HG03135 (cell line): Measurements from ENCODE around the gene RASA1.
"Not testable (repeated sequence)": the region's sequence is repeated elsewhere in the genome, so short reads cannot be mapped to it uniquely, and the experiment has no call there.

ENCODE experiments used
- ATAC-seq: cut with Tn5 transposase; IDR thresholded peaks from one replicate; pipeline ENCODE4 v1.9.1; 2021; ENCODE audit warnings: mild to moderate bottlenecking, moderate library complexity; ENCODE audit not compliant: unreplicated experiment

The RASA1 gene

GRCh38 chr5:87278590-87279100, 11.0 kb downstream of the RASA1 start:
- no peak for ATAC-seq

- no peak for ATAC-seq
These were observed 14.6 kb downstream of the RASA1 start for GRCh38 chr5:87282269-87282668.

GRCh38 chr5:87287266-87287665, 19.6 kb downstream of the RASA1 start:
- ATAC-seq, result not testable (repeated sequence)

GRCh38 chr5:87298692-87299362, 31.1 kb downstream of the RASA1 start:
- ATAC-seq, result no peak

- no peak for ATAC-seq
These were observed 32.5 kb downstream of the RASA1 start for GRCh38 chr5:87300176-87300575.

- ATAC-seq, result no peak
These were observed 33.1 kb downstream of the RASA1 start for GRCh38 chr5:87300744-87301143.

GRCh38 chr5:87302061-87302460, 34.4 kb downstream of the RASA1 start:
- no peak for ATAC-seq

GRCh38 chr5:87303324-87303723, 35.6 kb downstream of the RASA1 start:
- no peak for ATAC-seq

GRCh38 chr5:87306090-87306489, 38.4 kb downstream of the RASA1 start:
- ATAC-seq, result not testable (repeated sequence)

GRCh38 chr5:87307796-87308423, 40.2 kb downstream of the RASA1 start:
- peak; percentile 95 for ATAC-seq

GRCh38 chr5:87311405-87312279, 44.0 kb downstream of the RASA1 start:
- no peak for ATAC-seq

GRCh38 chr5:87313216-87313615, 45.5 kb downstream of the RASA1 start:
- ATAC-seq, result no peak

GRCh38 chr5:87319469-87319868, 51.8 kb downstream of the RASA1 start:
- no peak for ATAC-seq

GRCh38 chr5:87321605-87322004, 53.9 kb downstream of the RASA1 start:
- ATAC-seq, result no peak

- ATAC-seq, result no peak
These were observed 54.7 kb downstream of the RASA1 start for GRCh38 chr5:87322381-87322780.

- no peak for ATAC-seq
These were observed 60.3 kb downstream of the RASA1 start for GRCh38 chr5:87327998-87328397.

- no peak for ATAC-seq
These were observed 61.4 kb downstream of the RASA1 start for GRCh38 chr5:87329114-87329513.

GRCh38 chr5:87339986-87340385, 72.3 kb downstream of the RASA1 start:
- no peak for ATAC-seq

- ATAC-seq, result peak; percentile 100
These were observed 73.0 kb downstream of the RASA1 start for GRCh38 chr5:87340716-87341115.

GRCh38 chr5:87347272-87347671, 79.6 kb downstream of the RASA1 start:
- no peak for ATAC-seq

- no peak for ATAC-seq
These were observed 80.2 kb downstream of the RASA1 start for GRCh38 chr5:87347841-87348240.

GRCh38 chr5:87354496-87354895, 86.8 kb downstream of the RASA1 start:
- peak; percentile 99 for ATAC-seq
